A549 (cell line): ENCODE measurements around the gene ZC3H13.

Source experiments
- CEBPB ChIP-seq, 2 experiments: fragments of >200 bp in 1 of 2; sonication (Bioruptor Twin) in 1 of 2; formaldehyde crosslinking in 1 of 2; IDR thresholded peaks; 2 replicates each; pipeline ENCODE4 v1.6.1; 2012 to 2016
- CTCF ChIP-seq: fragments of >200 bp; sonication (Bioruptor Twin); formaldehyde crosslinking; IDR thresholded peaks from 3 replicates; pipeline ENCODE4 v1.5.1; 2016
- ESRRA ChIP-seq: fragments of 150-350 bp; IDR thresholded peaks from 2 replicates; pipeline ENCODE4 v1.6.1; 2014; ENCODE audit warnings: mild to moderate bottlenecking, low read length, borderline replicate concordance
- JUN ChIP-seq, 2 experiments: fragments of >200 bp; sonication (Bioruptor Twin); formaldehyde crosslinking; IDR thresholded peaks; 2 replicates in 1 of 2; 3 replicates in 1 of 2; pipeline ENCODE4 v1.6.1; 2016 to 2017
- POLR2A ChIP-seq: IDR thresholded peaks from 2 replicates; pipeline ENCODE4 v1.6.1; 2012; ENCODE audit warnings: mild to moderate bottlenecking, low read length
- RCOR1 ChIP-seq: fragments of 150-350 bp; IDR thresholded peaks from 2 replicates; pipeline ENCODE4 v1.6.1; 2014; ENCODE audit warnings: antibody characterized with exemption, low read length, low read depth
- RNF2 ChIP-seq: fragments of 200-600 bp; sonication (generic); IDR thresholded peaks from 2 replicates; pipeline ENCODE4 v1.6.1; 2016; ENCODE audit warnings: low read depth, mild to moderate bottlenecking, antibody characterized with exemption, moderate library complexity, borderline replicate concordance
- SMC3 ChIP-seq: fragments of >200 bp; sonication (Bioruptor Twin); formaldehyde crosslinking; IDR thresholded peaks from 3 replicates; pipeline ENCODE4 v1.6.1; 2018; ENCODE audit warnings: inconsistent platforms
- SREBF2 ChIP-seq: fragments of 450-650 bp; IDR thresholded peaks from 2 replicates; pipeline ENCODE4 v1.6.1; 2014; ENCODE audit warnings: mild to moderate bottlenecking, moderate library complexity
- TF ChIP-seq, protein P1 (sequence below): fragments of 200-600 bp; sonication (generic); IDR thresholded peaks from 2 replicates; pipeline ENCODE4 v1.6.1; 2016; ENCODE audit warnings: antibody characterized with exemption, mild to moderate bottlenecking, moderate library complexity

DNA sequence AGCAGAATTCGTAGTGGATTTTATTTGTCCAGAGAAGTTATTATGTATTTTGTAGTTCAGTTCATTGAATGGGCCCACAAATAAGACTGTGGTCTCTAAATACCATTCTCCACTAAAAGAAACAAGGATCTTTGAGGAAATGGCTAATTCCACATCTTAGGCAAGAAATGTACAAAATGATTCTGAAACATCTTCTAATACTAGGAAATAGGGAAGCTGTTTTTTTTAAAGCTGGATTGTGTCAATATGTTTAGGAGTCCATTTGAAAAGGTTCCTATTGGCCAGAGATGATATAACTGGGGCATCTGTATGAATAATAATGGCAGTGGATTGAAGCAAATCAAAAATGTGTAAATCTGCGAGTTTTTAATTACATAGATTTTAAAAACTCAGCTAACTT lies 112.5 kb downstream of the ZC3H13 start:
- TF ChIP-seq CTCF (no peak), SREBF2 (no peak), RNF2 (no peak), POLR2A (no peak), ESRRA (no peak), RCOR1 (no peak), JUN (IDR thresholded peaks at IDR 0.05) (no peak), SMC3 (no peak), CEBPB (IDR thresholded peaks at IDR 0.05) (no peak)
- TF ChIP-seq, protein P1, sequence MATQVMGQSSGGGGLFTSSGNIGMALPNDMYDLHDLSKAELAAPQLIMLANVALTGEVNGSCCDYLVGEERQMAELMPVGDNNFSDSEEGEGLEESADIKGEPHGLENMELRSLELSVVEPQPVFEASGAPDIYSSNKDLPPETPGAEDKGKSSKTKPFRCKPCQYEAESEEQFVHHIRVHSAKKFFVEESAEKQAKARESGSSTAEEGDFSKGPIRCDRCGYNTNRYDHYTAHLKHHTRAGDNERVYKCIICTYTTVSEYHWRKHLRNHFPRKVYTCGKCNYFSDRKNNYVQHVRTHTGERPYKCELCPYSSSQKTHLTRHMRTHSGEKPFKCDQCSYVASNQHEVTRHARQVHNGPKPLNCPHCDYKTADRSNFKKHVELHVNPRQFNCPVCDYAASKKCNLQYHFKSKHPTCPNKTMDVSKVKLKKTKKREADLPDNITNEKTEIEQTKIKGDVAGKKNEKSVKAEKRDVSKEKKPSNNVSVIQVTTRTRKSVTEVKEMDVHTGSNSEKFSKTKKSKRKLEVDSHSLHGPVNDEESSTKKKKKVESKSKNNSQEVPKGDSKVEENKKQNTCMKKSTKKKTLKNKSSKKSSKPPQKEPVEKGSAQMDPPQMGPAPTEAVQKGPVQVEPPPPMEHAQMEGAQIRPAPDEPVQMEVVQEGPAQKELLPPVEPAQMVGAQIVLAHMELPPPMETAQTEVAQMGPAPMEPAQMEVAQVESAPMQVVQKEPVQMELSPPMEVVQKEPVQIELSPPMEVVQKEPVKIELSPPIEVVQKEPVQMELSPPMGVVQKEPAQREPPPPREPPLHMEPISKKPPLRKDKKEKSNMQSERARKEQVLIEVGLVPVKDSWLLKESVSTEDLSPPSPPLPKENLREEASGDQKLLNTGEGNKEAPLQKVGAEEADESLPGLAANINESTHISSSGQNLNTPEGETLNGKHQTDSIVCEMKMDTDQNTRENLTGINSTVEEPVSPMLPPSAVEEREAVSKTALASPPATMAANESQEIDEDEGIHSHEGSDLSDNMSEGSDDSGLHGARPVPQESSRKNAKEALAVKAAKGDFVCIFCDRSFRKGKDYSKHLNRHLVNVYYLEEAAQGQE = no peak
